ENCODE results near the gene ZFAND5. TPM values are rescaled to one million over a fixed set of nuclear protein-coding genes. Genes with fewer than 3 reads are reported as not detected.

Gene ZFAND5
- total RNA-seq, 1 donor from 2014 or later = 157 TPM

DNA sequence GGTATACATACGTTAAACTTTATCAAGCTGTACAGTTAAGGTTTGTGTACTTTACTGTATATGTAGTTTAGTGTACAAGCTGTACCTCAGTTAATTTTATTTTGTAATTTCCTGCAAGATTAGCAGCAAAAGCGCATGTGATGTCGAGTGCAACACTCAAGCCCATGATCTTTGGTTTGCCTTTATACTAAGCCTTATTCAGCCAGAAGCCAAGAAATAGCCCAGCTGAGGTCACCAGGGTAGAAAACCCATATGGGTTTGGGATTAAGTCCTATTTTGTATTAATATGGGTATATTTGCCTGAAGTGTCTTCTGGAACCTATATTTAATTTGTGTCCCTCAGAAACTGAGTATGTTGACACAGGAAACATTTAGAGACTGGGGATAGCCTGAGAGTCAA lies 59.3 kb downstream of the ZFAND5 start:
- Mint-ChIP-seq H3K4me3 (ENCODE audit: unreplicated experiment) (no peak overlapping the region), H3K36me3 (ENCODE audit: low read depth) (no peaks in the 10 kb centered on the region), H3K27ac (ENCODE audit: unreplicated experiment) (no peak overlapping the region), H3K27me3 (ENCODE audit: low read depth) (no peaks in the 10 kb centered on the region), H3K4me1 (ENCODE audit: low read depth) (no peaks in the 10 kb centered on the region), H3K9me3 (ENCODE audit: low read depth) (no peaks in the 10 kb centered on the region)
- DNase-seq (ENCODE audit: low spot score) = no peak
- TF ChIP-seq, protein P1, sequence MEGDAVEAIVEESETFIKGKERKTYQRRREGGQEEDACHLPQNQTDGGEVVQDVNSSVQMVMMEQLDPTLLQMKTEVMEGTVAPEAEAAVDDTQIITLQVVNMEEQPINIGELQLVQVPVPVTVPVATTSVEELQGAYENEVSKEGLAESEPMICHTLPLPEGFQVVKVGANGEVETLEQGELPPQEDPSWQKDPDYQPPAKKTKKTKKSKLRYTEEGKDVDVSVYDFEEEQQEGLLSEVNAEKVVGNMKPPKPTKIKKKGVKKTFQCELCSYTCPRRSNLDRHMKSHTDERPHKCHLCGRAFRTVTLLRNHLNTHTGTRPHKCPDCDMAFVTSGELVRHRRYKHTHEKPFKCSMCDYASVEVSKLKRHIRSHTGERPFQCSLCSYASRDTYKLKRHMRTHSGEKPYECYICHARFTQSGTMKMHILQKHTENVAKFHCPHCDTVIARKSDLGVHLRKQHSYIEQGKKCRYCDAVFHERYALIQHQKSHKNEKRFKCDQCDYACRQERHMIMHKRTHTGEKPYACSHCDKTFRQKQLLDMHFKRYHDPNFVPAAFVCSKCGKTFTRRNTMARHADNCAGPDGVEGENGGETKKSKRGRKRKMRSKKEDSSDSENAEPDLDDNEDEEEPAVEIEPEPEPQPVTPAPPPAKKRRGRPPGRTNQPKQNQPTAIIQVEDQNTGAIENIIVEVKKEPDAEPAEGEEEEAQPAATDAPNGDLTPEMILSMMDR (IDR thresholded peaks at IDR 0.05) = no peak

DNA sequence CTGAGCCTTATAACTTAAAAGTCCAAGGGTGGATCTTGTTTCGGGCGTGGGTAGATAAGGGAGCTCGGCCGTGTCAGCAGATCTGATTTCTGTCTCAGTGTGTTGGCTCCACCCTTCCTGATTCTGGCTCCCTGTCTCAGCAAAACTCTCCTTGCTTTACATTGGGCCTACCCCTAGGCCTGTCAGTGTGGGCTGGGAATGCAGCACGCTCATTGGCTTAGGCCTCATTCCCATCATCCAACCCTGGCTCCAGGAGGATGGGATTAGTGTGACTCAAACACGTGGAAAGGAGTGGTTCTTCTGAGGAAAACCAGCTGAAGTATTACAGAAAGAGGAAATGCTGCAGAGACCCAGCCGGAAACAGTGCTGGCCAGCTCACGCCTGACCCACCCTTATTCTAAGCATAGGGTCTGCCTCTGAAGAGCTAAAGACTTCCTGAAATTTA lies 59.9 kb downstream of the ZFAND5 start:
- H3K9me3 Mint-ChIP-seq (ENCODE audit: low read depth) = no peaks in the 10 kb centered on the region
- H3K27me3 Mint-ChIP-seq (ENCODE audit: low read depth) = no peaks in the 10 kb centered on the region
- H3K4me1 Mint-ChIP-seq (ENCODE audit: low read depth) = no peaks in the 10 kb centered on the region
- no peaks in the 10 kb centered on the region for H3K36me3 Mint-ChIP-seq (ENCODE audit: low read depth)
- no peak for DNase-seq (ENCODE audit: low spot score)
- no peak overlapping the region for H3K27ac Mint-ChIP-seq (ENCODE audit: unreplicated experiment)
- TF ChIP-seq, protein P1 (IDR thresholded peaks at IDR 0.05) = no peak
- no peak overlapping the region for H3K4me3 Mint-ChIP-seq (ENCODE audit: unreplicated experiment)

GRCh38 chr9:72304538-72304937 lies 60.5 kb downstream of the ZFAND5 start:
- TF ChIP-seq, protein P1 (IDR thresholded peaks at IDR 0.05) = no peak
- H3K27ac Mint-ChIP-seq (ENCODE audit: unreplicated experiment) = no peak overlapping the region
- H3K27me3 Mint-ChIP-seq (ENCODE audit: low read depth) = no peaks in the 10 kb centered on the region
- DNase-seq (ENCODE audit: low spot score) = no peak
- no peaks in the 10 kb centered on the region for H3K9me3 Mint-ChIP-seq (ENCODE audit: low read depth)
- no peak overlapping the region for H3K4me3 Mint-ChIP-seq (ENCODE audit: unreplicated experiment)
- no peaks in the 10 kb centered on the region for H3K36me3 Mint-ChIP-seq (ENCODE audit: low read depth)
- H3K4me1 Mint-ChIP-seq (ENCODE audit: low read depth) = no peaks in the 10 kb centered on the region

Other genes starting within 250 kb of the ZFAND5 start
- 0.22 to 0.48 TPM (median 0.33 TPM) in 3 replicates for gene GDA, start 215.8 kb downstream of the ZFAND5 start, total RNA-seq
- not detected in 3 replicates for gene TMC1, start 156.4 kb upstream of the ZFAND5 start, total RNA-seq